DND-41 (cell line): ENCODE data around the gene TAB2.

Experiments
- ATAC-seq: fragments of 200-7000 bp; cut with Tn5 transposase; 3 replicates; pipeline ENCODE4 v1.9.1; 2021; ENCODE audit warnings: low read depth; ENCODE audit not compliant: insufficient read depth
- DNase-seq: peaks from one replicate; pipeline ENCODE4 v3.0.0-alpha.2; 2020
- H2AFZ ChIP-seq: 2 replicates; pipeline ENCODE4 v1.6.0; 2012; ENCODE audit warnings: low read depth, low read length
- H3K27ac ChIP-seq: 2 replicates; pipeline ENCODE4 v1.5.1; 2012; ENCODE audit warnings: low read length, inconsistent platforms
- H3K27me3 ChIP-seq: fragments of 200-600 bp; sonication (generic); 2 replicates; pipeline ENCODE4 v1.6.0; 2012; ENCODE audit warnings: low read length, mild to moderate bottlenecking, inconsistent platforms; ENCODE audit not compliant: insufficient read depth, poor library complexity
- H3K36me3 ChIP-seq: 2 replicates; pipeline ENCODE4 v1.5.1; 2012; ENCODE audit warnings: low read length, inconsistent platforms; ENCODE audit not compliant: insufficient read depth
- H3K4me1 ChIP-seq: 2 replicates; pipeline ENCODE4 v1.5.1; 2012; ENCODE audit warnings: mild to moderate bottlenecking, low read length; ENCODE audit not compliant: insufficient read depth
- H3K4me2 ChIP-seq: 2 replicates; pipeline ENCODE4 v1.6.0; 2012; ENCODE audit warnings: mild to moderate bottlenecking, moderate library complexity, low read length, inconsistent platforms; ENCODE audit not compliant: insufficient read depth
- H3K4me3 ChIP-seq, 2 experiments: fragments of 200-600 bp in 1 of 2; shearing (Covaris generic) in 1 of 2; 2 replicates each; pipeline ENCODE4 v1.5.1; 2012 to 2016; ENCODE audit warnings: inconsistent platforms in 2 of 2, low read length in 2 of 2, mild to moderate bottlenecking in 2 of 2, low read depth in 1 of 2, moderate library complexity in 1 of 2
- H3K79me2 ChIP-seq: 2 replicates; pipeline ENCODE4 v1.6.0; 2012; ENCODE audit warnings: low read length, inconsistent platforms; ENCODE audit not compliant: insufficient read depth
- H3K9ac ChIP-seq: 2 replicates; pipeline ENCODE4 v1.6.0; 2012; ENCODE audit warnings: low read depth, mild to moderate bottlenecking, inconsistent platforms, low read length, moderate library complexity
- H3K9me3 ChIP-seq: 2 replicates; pipeline ENCODE4 v1.5.1; 2012; ENCODE audit warnings: low read length, moderate library complexity, mild to moderate bottlenecking, inconsistent platforms; ENCODE audit not compliant: insufficient read depth, severe bottlenecking
- H4K20me1 ChIP-seq: 2 replicates; pipeline ENCODE4 v1.6.0; 2012; ENCODE audit warnings: low read length; ENCODE audit not compliant: insufficient read depth
- CTCF ChIP-seq: IDR thresholded peaks from 2 replicates; pipeline ENCODE4 v1.5.1; 2012; ENCODE audit warnings: borderline replicate concordance, low read length, moderate library complexity, mild to moderate bottlenecking; ENCODE audit not compliant: poor library complexity, severe bottlenecking; ENCODE audit errors: extremely low read depth
- EZH2 ChIP-seq: IDR thresholded peaks from 3 replicates; pipeline ENCODE4 v1.6.1; 2012; ENCODE audit warnings: borderline replicate concordance, low read depth, mild to moderate bottlenecking, moderate library complexity, low read length, inconsistent platforms; ENCODE audit not compliant: severe bottlenecking

Gene TAB2

GRCh38 chr6:149289966-149290365 is 27.5 kb upstream of the TAB2 start:
- Histone ChIP-seq H3K9ac (no peak overlapping the region), H3K4me3 (no peak overlapping the region), H3K36me3 (no peaks in the 10 kb centered on the region), H3K9me3 (no peaks in the 10 kb centered on the region), H3K79me2 (no peaks in the 10 kb centered on the region), H3K27me3 (no peaks in the 10 kb centered on the region), H3K4me1 (no peaks in the 10 kb centered on the region), H4K20me1 (no peaks in the 10 kb centered on the region), H3K4me2 (no peak overlapping the region), H3K27ac (no peak overlapping the region), H2AFZ (no peak overlapping the region; the same call in 1 of the 2 replicates)
- DNase-seq (no peak), ATAC-seq (no peak)
- TF ChIP-seq EZH2 (no peak), CTCF (no peak)

- no peaks in the 10 kb centered on the region for H3K9me3 ChIP-seq
- H3K36me3 ChIP-seq, result no peaks in the 10 kb centered on the region
- no peak overlapping the region for H3K27ac ChIP-seq
- H3K9ac ChIP-seq, result no peak overlapping the region
- no peak overlapping the region for H3K4me3 ChIP-seq
- DNase-seq (no peak), ATAC-seq (no peak)
- H4K20me1 ChIP-seq, result no peaks in the 10 kb centered on the region
- H3K4me1 ChIP-seq, result no peaks in the 10 kb centered on the region
- no peak for TF ChIP-seq EZH2
- TF ChIP-seq CTCF, result no peak
- no peak overlapping the region for H2AFZ ChIP-seq
- H3K27me3 ChIP-seq, result no peaks in the 10 kb centered on the region
- no peak overlapping the region for H3K4me2 ChIP-seq
- H3K79me2 ChIP-seq, result no peaks in the 10 kb centered on the region
These were observed 24.3 kb upstream of the TAB2 start for GRCh38 chr6:149293244-149293643.

GRCh38 chr6:149300563-149300962 is 16.9 kb upstream of the TAB2 start:
- H3K79me2 ChIP-seq, result no peaks in the 10 kb centered on the region
- H3K4me2 ChIP-seq, result no peak overlapping the region
- H3K27me3 ChIP-seq, result no peaks in the 10 kb centered on the region
- no peaks in the 10 kb centered on the region for H4K20me1 ChIP-seq
- H2AFZ ChIP-seq, result no peak overlapping the region
- no peaks in the 10 kb centered on the region for H3K9me3 ChIP-seq
- H3K27ac ChIP-seq, result no peak overlapping the region
- ATAC-seq (no peak), DNase-seq (no peak)
- H3K4me3 ChIP-seq, result no peak overlapping the region
- no peak for TF ChIP-seq EZH2
- no peak for TF ChIP-seq CTCF
- no peaks in the 10 kb centered on the region for H3K36me3 ChIP-seq
- H3K4me1 ChIP-seq, result no peaks in the 10 kb centered on the region
- H3K9ac ChIP-seq, result no peak overlapping the region

- Histone ChIP-seq H3K27ac (no peak overlapping the region), H2AFZ (no peak overlapping the region), H3K9me3 (no peaks in the 10 kb centered on the region), H3K36me3 (no peaks in the 10 kb centered on the region), H3K27me3 (no peaks in the 10 kb centered on the region), H3K4me2 (no peak overlapping the region), H3K4me1 (no peaks in the 10 kb centered on the region), H3K4me3 (no peak overlapping the region), H3K9ac (no peak overlapping the region), H4K20me1 (no peaks in the 10 kb centered on the region), H3K79me2 (no peaks in the 10 kb centered on the region)
- ATAC-seq (no peak), DNase-seq (no peak)
- TF ChIP-seq EZH2, result no peak
- TF ChIP-seq CTCF, result no peak
These were observed 14.8 kb upstream of the TAB2 start for GRCh38 chr6:149302723-149303122.
